ENCODE results near the gene DNAH17.

GRCh38 chr17:78534492-78535272 lies 42.5 kb downstream of the DNAH17 start:
- TF ChIP-seq CTCF (IDR thresholded peaks at IDR 0.05) = no peak
- no peak for TF ChIP-seq ZFX (IDR thresholded peaks at IDR 0.05; ENCODE audit: borderline replicate concordance)

Measured in 22Rv1 (cell line).